Mammary epithelial cell (primary cell): ENCODE measurements around the gene ROR1.

ENCODE experiments used
- EZH2 ChIP-seq: IDR thresholded peaks from 2 replicates; pipeline ENCODE4 v1.6.1; 2012; ENCODE audit warnings: low read length, inconsistent platforms, borderline replicate concordance
- TF ChIP-seq, protein P1 (sequence below), 2 donors: IDR thresholded peaks in 1 of 2; conservative IDR thresholded peaks in 1 of 2; 2 replicates each; pipeline ENCODE4 v1.5.1; 2011 to 2012; ENCODE audit warnings: inconsistent platforms in 2 of 2, low read length in 2 of 2, mild to moderate bottlenecking in 2 of 2, control low read depth in 1 of 2, low read depth in 1 of 2; ENCODE audit not compliant: insufficient read depth in 1 of 2; ENCODE audit errors: extremely low read depth in 1 of 2

DNA sequence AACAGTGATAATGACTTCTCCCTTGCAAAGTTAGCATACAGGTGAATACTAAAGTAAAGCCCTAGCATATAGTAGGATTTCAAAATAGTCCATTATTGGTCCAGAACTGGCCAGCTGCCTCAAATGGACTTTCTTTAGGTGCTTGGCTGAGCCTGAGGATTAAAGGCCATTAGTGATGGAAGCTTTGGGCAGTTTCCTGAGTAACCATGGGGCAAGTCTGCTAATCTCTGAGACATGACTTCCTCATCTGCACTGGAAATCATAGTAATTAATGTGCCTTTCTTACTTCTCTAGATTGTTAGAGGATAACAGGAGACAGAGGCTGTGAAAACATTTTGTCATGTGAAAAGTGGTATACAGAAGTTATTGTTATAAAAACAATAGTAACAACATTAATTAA is 273.1 kb downstream of the ROR1 start:
- TF ChIP-seq, protein P1, sequence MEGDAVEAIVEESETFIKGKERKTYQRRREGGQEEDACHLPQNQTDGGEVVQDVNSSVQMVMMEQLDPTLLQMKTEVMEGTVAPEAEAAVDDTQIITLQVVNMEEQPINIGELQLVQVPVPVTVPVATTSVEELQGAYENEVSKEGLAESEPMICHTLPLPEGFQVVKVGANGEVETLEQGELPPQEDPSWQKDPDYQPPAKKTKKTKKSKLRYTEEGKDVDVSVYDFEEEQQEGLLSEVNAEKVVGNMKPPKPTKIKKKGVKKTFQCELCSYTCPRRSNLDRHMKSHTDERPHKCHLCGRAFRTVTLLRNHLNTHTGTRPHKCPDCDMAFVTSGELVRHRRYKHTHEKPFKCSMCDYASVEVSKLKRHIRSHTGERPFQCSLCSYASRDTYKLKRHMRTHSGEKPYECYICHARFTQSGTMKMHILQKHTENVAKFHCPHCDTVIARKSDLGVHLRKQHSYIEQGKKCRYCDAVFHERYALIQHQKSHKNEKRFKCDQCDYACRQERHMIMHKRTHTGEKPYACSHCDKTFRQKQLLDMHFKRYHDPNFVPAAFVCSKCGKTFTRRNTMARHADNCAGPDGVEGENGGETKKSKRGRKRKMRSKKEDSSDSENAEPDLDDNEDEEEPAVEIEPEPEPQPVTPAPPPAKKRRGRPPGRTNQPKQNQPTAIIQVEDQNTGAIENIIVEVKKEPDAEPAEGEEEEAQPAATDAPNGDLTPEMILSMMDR (conservative IDR thresholded peaks at IDR 0.05 in 1 of 2, IDR thresholded peaks at IDR 0.05 in 1 of 2; ENCODE audit: extremely low read depth in 1 of 2, insufficient read depth in 1 of 2, low read depth in 1 of 2, low read length in 2 of 2), result no peak
- TF ChIP-seq EZH2, result no peak
